ENCODE results near the gene CHURC1. TPM values are rescaled to one million over a fixed set of nuclear protein-coding genes. Genes with fewer than 3 reads are reported as not detected.

Gene CHURC1
- total and polyA plus RNA-seq, 2 donors (not counting 1 experiment from before 2014, with no cell fraction given), result 29.7 to 77.1 TPM

DNA sequence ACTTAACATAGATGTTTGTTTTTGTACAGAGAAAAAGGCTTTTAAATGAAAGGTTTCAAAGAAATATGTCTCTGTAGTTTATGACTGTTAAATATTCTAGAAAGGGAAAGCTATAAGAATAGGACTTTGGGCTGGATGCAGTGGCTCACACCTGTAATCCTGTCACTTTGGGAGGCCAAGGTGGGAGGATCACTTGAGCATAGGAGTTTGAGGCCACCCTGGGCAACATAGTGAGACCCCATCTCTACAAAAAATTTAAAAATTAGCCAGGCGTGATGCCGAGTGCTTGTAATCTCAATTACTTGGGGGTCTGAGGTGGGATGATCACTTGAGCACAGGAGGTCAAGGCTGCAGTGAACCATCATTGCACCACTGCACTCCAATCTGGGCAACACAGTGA lies 16.9 kb downstream of the CHURC1 start:
- POLR2A ChIA-PET, result no interaction called here
- intact Hi-C loops (cut with micrococcal nuclease), result no loop called here
- no peak overlapping the region for H3K4me3 Mint-ChIP-seq
- no peak overlapping the region for H2AFZ ChIP-seq (ENCODE audit: insufficient read depth, low read depth, low read length, poor library complexity, severe bottlenecking)
- H3K36me3 ChIP-seq (replicated peaks in 1 of 2; ENCODE audit: control extremely low read depth in 1 of 2, control insufficient read depth in 1 of 2, extremely low read depth in 1 of 2, insufficient read depth in 2 of 2, low read length in 1 of 2), result peaks cover 4 to 70% of the 10 kb centered on the region in 2 experiments
- peaks cover 20% of the 10 kb centered on the region for H4K20me1 ChIP-seq (ENCODE audit: control insufficient read depth, insufficient read depth, low read length, poor library complexity, severe bottlenecking)
- WGBS (ENCODE audit: insufficient coverage), result no CpG with 5 or more reads among the region's 2 CpGs
- no peak overlapping the region for H3K4me2 ChIP-seq (replicated peaks; ENCODE audit: low read depth, low read length, poor library complexity, severe bottlenecking)
- no peak overlapping the region for H3K27ac ChIP-seq (ENCODE audit: low read length in 2 of 2)
- H3K27me3 Mint-ChIP-seq, result no peaks in the 10 kb centered on the region
- H3K27me3 ChIP-seq (replicated peaks in 1 of 4; ENCODE audit: control extremely low read depth in 1 of 4, control insufficient read depth in 3 of 4, insufficient read depth in 4 of 4, low read length in 3 of 4), result no peaks in the 10 kb centered on the region
- TF ChIP-seq, protein P1, sequence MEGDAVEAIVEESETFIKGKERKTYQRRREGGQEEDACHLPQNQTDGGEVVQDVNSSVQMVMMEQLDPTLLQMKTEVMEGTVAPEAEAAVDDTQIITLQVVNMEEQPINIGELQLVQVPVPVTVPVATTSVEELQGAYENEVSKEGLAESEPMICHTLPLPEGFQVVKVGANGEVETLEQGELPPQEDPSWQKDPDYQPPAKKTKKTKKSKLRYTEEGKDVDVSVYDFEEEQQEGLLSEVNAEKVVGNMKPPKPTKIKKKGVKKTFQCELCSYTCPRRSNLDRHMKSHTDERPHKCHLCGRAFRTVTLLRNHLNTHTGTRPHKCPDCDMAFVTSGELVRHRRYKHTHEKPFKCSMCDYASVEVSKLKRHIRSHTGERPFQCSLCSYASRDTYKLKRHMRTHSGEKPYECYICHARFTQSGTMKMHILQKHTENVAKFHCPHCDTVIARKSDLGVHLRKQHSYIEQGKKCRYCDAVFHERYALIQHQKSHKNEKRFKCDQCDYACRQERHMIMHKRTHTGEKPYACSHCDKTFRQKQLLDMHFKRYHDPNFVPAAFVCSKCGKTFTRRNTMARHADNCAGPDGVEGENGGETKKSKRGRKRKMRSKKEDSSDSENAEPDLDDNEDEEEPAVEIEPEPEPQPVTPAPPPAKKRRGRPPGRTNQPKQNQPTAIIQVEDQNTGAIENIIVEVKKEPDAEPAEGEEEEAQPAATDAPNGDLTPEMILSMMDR (IDR thresholded peaks at IDR 0.05), result no peak
- TF ChIP-seq EZH2 (IDR thresholded peaks at IDR 0.05; ENCODE audit: borderline replicate concordance, insufficient read depth, low read depth, low read length, poor library complexity, severe bottlenecking), result no peak
- peaks cover 33% of the 10 kb centered on the region for H3K79me2 ChIP-seq (ENCODE audit: control insufficient read depth, insufficient read depth, low read length)
- H3K9me3 Mint-ChIP-seq (ENCODE audit: insufficient read depth), result no peaks in the 10 kb centered on the region
- no peak overlapping the region for H3K9ac ChIP-seq (ENCODE audit: low read length)
- no peaks in the 10 kb centered on the region for H3K9me3 ChIP-seq (ENCODE audit: control extremely low read depth in 1 of 3, control insufficient read depth in 2 of 3, insufficient read depth in 1 of 3, low read length in 2 of 3)
- no peak for ATAC-seq (ENCODE audit: low read depth)
- no peak overlapping the region for H3K4me3 ChIP-seq (ENCODE audit: control extremely low read depth in 1 of 5, extremely low read depth in 1 of 5, insufficient read depth in 1 of 5, low read depth in 2 of 5, low read length in 4 of 5)
- H3K4me1 Mint-ChIP-seq, result peaks cover 16% of the 10 kb centered on the region
- H3K27ac Mint-ChIP-seq, result no peak overlapping the region
- no peak for DNase-seq
- H3K4me1 ChIP-seq (ENCODE audit: control insufficient read depth in 2 of 2, insufficient read depth in 2 of 2, low read length in 2 of 2), result peaks cover 15 to 19% of the 10 kb centered on the region in 2 donors
- CTCF ChIA-PET, result interaction anchor here (0.7 kb wide), 1 partner anchor 679 kb away, joined by 3 read pairs; no protein-coding TSS in a partner anchor

DNA sequence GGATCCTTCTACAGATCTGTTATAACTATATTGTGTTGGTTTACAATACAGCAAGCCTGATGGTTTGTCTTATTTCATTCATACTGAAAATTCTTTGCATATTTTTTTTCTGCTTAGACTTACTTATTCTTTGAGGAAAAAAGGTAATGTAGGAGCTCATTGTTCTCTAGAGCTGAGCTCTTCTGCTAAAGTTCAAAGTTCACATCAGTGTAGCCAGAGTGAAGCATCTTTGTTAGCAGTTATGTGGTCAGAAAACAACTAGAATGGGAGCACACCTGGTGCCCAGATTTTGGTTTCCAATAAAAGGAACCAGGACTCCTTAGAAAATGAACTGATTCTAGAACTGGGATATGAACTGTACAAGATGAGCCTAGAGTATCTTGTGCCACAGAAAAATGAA lies 18.0 kb downstream of the CHURC1 start:
- no peak for ATAC-seq (ENCODE audit: low read depth)
- Histone ChIP-seq H3K4me3 (ENCODE audit: control extremely low read depth in 1 of 5, extremely low read depth in 1 of 5, insufficient read depth in 1 of 5, low read depth in 2 of 5, low read length in 4 of 5) (no peak overlapping the region), H3K36me3 (replicated peaks in 1 of 2; ENCODE audit: control extremely low read depth in 1 of 2, control insufficient read depth in 1 of 2, extremely low read depth in 1 of 2, insufficient read depth in 2 of 2, low read length in 1 of 2) (peaks cover 1 to 59% of the 10 kb centered on the region in 2 experiments)

More for the DNA sequence above, 18.0 kb downstream of the CHURC1 start:
- peaks cover 15 to 19% of the 10 kb centered on the region in 2 donors for H3K4me1 ChIP-seq (ENCODE audit: control insufficient read depth in 2 of 2, insufficient read depth in 2 of 2, low read length in 2 of 2)
- no peaks in the 10 kb centered on the region for H3K9me3 Mint-ChIP-seq (ENCODE audit: insufficient read depth)
- no peak overlapping the region for H3K4me2 ChIP-seq (replicated peaks; ENCODE audit: low read depth, low read length, poor library complexity, severe bottlenecking)
- no peak overlapping the region for H2AFZ ChIP-seq (ENCODE audit: insufficient read depth, low read depth, low read length, poor library complexity, severe bottlenecking)
- TF ChIP-seq EZH2 (IDR thresholded peaks at IDR 0.05; ENCODE audit: borderline replicate concordance, insufficient read depth, low read depth, low read length, poor library complexity, severe bottlenecking), result no peak
- TF ChIP-seq, protein P1 (IDR thresholded peaks at IDR 0.05), result no peak
- no peak overlapping the region for H3K9ac ChIP-seq (ENCODE audit: low read length)
- intact Hi-C loops (cut with micrococcal nuclease), result no loop called here
- H4K20me1 ChIP-seq (ENCODE audit: control insufficient read depth, insufficient read depth, low read length, poor library complexity, severe bottlenecking), result peaks cover 23% of the 10 kb centered on the region
- peaks cover 11% of the 10 kb centered on the region for H3K4me1 Mint-ChIP-seq
- CTCF ChIA-PET, result no interaction called here
- no peak overlapping the region for H3K4me3 Mint-ChIP-seq
- no peak for DNase-seq
- H3K27ac ChIP-seq (ENCODE audit: low read length in 2 of 2), result no peak overlapping the region
- POLR2A ChIA-PET, result no interaction called here
- no peaks in the 10 kb centered on the region for H3K27me3 Mint-ChIP-seq
- no peaks in the 10 kb centered on the region for H3K27me3 ChIP-seq (replicated peaks in 1 of 4; ENCODE audit: control extremely low read depth in 1 of 4, control insufficient read depth in 3 of 4, insufficient read depth in 4 of 4, low read length in 3 of 4)
- H3K27ac Mint-ChIP-seq, result no peak overlapping the region
- H3K9me3 ChIP-seq (ENCODE audit: control extremely low read depth in 1 of 3, control insufficient read depth in 2 of 3, insufficient read depth in 1 of 3, low read length in 2 of 3), result no peaks in the 10 kb centered on the region
- H3K79me2 ChIP-seq (ENCODE audit: control insufficient read depth, insufficient read depth, low read length), result peaks cover 27% of the 10 kb centered on the region

Data from B cell (primary cell).